NT2/D1 (cell line): ENCODE results near the gene XPNPEP2.

ENCODE experiments used
- DNase-seq: peaks from one replicate; pipeline ENCODE4 v3.0.0-alpha.2; 2011; ENCODE audit warnings: low read depth, low spot score
- H3K27me3 ChIP-seq: 2 replicates; pipeline ENCODE4 v1.6.0; 2011; ENCODE audit warnings: mild to moderate bottlenecking; ENCODE audit not compliant: insufficient read length, insufficient read depth
- H3K36me3 ChIP-seq: 2 replicates; pipeline ENCODE4 v1.6.1; 2011; ENCODE audit warnings: mild to moderate bottlenecking, low read length, mixed read lengths; ENCODE audit not compliant: insufficient read depth, insufficient read length
- H3K4me1 ChIP-seq: 2 replicates; pipeline ENCODE4 v1.5.1; 2011; ENCODE audit not compliant: insufficient read depth, insufficient read length
- H3K4me3 ChIP-seq: 2 replicates; pipeline ENCODE4 v1.5.1; 2011; ENCODE audit warnings: low read depth; ENCODE audit not compliant: insufficient read length
- H3K9ac ChIP-seq: 2 replicates; pipeline ENCODE4 v1.6.0; 2011; ENCODE audit warnings: low read depth; ENCODE audit not compliant: insufficient read length
- H3K9me3 ChIP-seq: 2 replicates; pipeline ENCODE4 v1.5.1; 2011; ENCODE audit warnings: mild to moderate bottlenecking, low read length; ENCODE audit not compliant: insufficient read depth
- SUZ12 ChIP-seq: IDR thresholded peaks from 2 replicates; pipeline ENCODE4 v1.6.1; 2011; ENCODE audit not compliant: insufficient read length, insufficient read depth; ENCODE audit errors: extremely low read depth
- YY1 ChIP-seq: IDR thresholded peaks from 2 replicates; pipeline ENCODE4 v1.6.1; 2011; ENCODE audit not compliant: insufficient read length, insufficient read depth
- ZNF274 ChIP-seq: IDR thresholded peaks from 2 replicates; pipeline ENCODE4 v1.6.1; 2011; ENCODE audit warnings: mild to moderate bottlenecking, low read depth, low read length

Gene XPNPEP2

GRCh38 chrX:129808158-129808828, 69.5 kb downstream of the XPNPEP2 start:
- H3K36me3 ChIP-seq, result peaks cover 35% of the 10 kb centered on the region
- H3K9ac ChIP-seq, result no peak overlapping the region
- TF ChIP-seq SUZ12 (no peak), YY1 (no peak), ZNF274 (no peak)
- no peaks in the 10 kb centered on the region for H3K4me1 ChIP-seq
- H3K9me3 ChIP-seq, result no peaks in the 10 kb centered on the region
- no peak for DNase-seq
- no peaks in the 10 kb centered on the region for H3K27me3 ChIP-seq
- no peak overlapping the region for H3K4me3 ChIP-seq

- no peak overlapping the region for H3K9ac ChIP-seq
- DNase-seq, result no peak
Measured at GRCh38 chrX:129808829-129809796, 70.3 kb downstream of the XPNPEP2 start.

GRCh38 chrX:129813662-129814368, 75.0 kb downstream of the XPNPEP2 start:
- H3K4me1 ChIP-seq, result no peaks in the 10 kb centered on the region
- H3K4me3 ChIP-seq, result no peak overlapping the region
- no peaks in the 10 kb centered on the region for H3K9me3 ChIP-seq
- H3K27me3 ChIP-seq, result no peaks in the 10 kb centered on the region
- TF ChIP-seq SUZ12 (no peak), YY1 (no peak), ZNF274 (no peak)
- peaks cover 21% of the 10 kb centered on the region for H3K36me3 ChIP-seq
- H3K9ac ChIP-seq, result no peak overlapping the region
- DNase-seq, result no peak

More at GRCh38 chrX:129808829-129809796, 70.3 kb downstream of the XPNPEP2 start:
- no peak overlapping the region for H3K4me3 ChIP-seq
- H3K27me3 ChIP-seq, result no peaks in the 10 kb centered on the region
- H3K4me1 ChIP-seq, result no peaks in the 10 kb centered on the region
- TF ChIP-seq SUZ12 (no peak), YY1 (no peak), ZNF274 (no peak)
- H3K36me3 ChIP-seq, result peaks cover 33% of the 10 kb centered on the region
- H3K9me3 ChIP-seq, result no peaks in the 10 kb centered on the region

- DNase-seq, result no peak
- Histone ChIP-seq H3K4me1 (no peaks in the 10 kb centered on the region), H3K9me3 (no peaks in the 10 kb centered on the region), H3K36me3 (peaks cover 3% of the 10 kb centered on the region), H3K27me3 (no peaks in the 10 kb centered on the region), H3K9ac (no peak overlapping the region), H3K4me3 (no peak overlapping the region)
- no peak for TF ChIP-seq ZNF274
- no peak for TF ChIP-seq SUZ12
- no peak for TF ChIP-seq YY1
Measured at GRCh38 chrX:129818123-129818522, 79.3 kb downstream of the XPNPEP2 start.
